ENCODE data around the gene GALM. TPM values are rescaled to one million over a fixed set of nuclear protein-coding genes. Genes with fewer than 3 reads are reported as not detected.

GALM gene
- total and polyA plus RNA-seq, 2 of the 13 experiments (the other 11 are each of a cell fraction or from before 2014, with no cell fraction given) = 65.5 to 90.0 TPM

GRCh38 chr2:38731684-38732221 is 65.8 kb downstream of the GALM start (continued):
- TF ChIP-seq, protein P1, sequence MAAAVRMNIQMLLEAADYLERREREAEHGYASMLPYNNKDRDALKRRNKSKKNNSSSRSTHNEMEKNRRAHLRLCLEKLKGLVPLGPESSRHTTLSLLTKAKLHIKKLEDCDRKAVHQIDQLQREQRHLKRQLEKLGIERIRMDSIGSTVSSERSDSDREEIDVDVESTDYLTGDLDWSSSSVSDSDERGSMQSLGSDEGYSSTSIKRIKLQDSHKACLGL (CRISPR knock-in tag; IDR thresholded peaks at IDR 0.05) = no peak
- no peak for TF ChIP-seq ZSCAN12 (CRISPR knock-in tag; IDR thresholded peaks at IDR 0.05)
- no peak for TF ChIP-seq HHEX (CRISPR knock-in tag; IDR thresholded peaks at IDR 0.05)
- no peak for TF ChIP-seq ZNF256 (CRISPR knock-in tag; conservative IDR thresholded peaks at IDR 0.05)
- TF ChIP-seq SMAD9 (CRISPR knock-in tag; IDR thresholded peaks at IDR 0.05) = no peak
- peak; percentile 66; the same call in 1 of the 2 replicates for TF ChIP-seq ZNF772 (CRISPR knock-in tag; IDR thresholded peaks at IDR 0.05)
- no peak for TF ChIP-seq RORA (CRISPR knock-in tag; IDR thresholded peaks at IDR 0.05)
- no peak for TF ChIP-seq ARID2 (CRISPR knock-in tag; IDR thresholded peaks at IDR 0.05; ENCODE audit: borderline replicate concordance)
- no peak for TF ChIP-seq RELA (CRISPR knock-in tag; IDR thresholded peaks at IDR 0.05)
- TF ChIP-seq THYN1 (CRISPR knock-in tag; IDR thresholded peaks at IDR 0.05; ENCODE audit: borderline replicate concordance, low read depth) = no peak
- TF ChIP-seq, protein P2, sequence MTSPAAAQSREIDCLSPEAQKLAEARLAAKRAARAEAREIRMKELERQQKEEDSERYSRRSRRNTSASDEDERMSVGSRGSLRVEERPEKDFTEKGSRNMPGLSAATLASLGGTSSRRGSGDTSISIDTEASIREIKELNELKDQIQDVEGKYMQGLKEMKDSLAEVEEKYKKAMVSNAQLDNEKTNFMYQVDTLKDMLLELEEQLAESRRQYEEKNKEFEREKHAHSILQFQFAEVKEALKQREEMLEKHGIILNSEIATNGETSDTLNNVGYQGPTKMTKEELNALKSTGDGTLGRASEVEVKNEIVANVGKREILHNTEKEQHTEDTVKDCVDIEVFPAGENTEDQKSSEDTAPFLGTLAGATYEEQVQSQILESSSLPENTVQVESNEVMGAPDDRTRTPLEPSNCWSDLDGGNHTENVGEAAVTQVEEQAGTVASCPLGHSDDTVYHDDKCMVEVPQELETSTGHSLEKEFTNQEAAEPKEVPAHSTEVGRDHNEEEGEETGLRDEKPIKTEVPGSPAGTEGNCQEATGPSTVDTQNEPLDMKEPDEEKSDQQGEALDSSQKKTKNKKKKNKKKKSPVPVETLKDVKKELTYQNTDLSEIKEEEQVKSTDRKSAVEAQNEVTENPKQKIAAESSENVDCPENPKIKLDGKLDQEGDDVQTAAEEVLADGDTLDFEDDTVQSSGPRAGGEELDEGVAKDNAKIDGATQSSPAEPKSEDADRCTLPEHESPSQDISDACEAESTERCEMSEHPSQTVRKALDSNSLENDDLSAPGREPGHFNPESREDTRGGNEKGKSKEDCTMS (CRISPR knock-in tag; conservative IDR thresholded peaks at IDR 0.05) = no peak
- TF ChIP-seq, protein P3, sequence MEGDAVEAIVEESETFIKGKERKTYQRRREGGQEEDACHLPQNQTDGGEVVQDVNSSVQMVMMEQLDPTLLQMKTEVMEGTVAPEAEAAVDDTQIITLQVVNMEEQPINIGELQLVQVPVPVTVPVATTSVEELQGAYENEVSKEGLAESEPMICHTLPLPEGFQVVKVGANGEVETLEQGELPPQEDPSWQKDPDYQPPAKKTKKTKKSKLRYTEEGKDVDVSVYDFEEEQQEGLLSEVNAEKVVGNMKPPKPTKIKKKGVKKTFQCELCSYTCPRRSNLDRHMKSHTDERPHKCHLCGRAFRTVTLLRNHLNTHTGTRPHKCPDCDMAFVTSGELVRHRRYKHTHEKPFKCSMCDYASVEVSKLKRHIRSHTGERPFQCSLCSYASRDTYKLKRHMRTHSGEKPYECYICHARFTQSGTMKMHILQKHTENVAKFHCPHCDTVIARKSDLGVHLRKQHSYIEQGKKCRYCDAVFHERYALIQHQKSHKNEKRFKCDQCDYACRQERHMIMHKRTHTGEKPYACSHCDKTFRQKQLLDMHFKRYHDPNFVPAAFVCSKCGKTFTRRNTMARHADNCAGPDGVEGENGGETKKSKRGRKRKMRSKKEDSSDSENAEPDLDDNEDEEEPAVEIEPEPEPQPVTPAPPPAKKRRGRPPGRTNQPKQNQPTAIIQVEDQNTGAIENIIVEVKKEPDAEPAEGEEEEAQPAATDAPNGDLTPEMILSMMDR (CRISPR knock-in tag; IDR thresholded peaks at IDR 0.05) = peak; percentile 24; the same call in 1 of the 2 replicates
- no peak for TF ChIP-seq CHD2 (IDR thresholded peaks at IDR 0.05; ENCODE audit: low read depth, low read length)
- TF ChIP-seq SAP130 (CRISPR knock-in tag; IDR thresholded peaks at IDR 0.05; ENCODE audit: low read depth) = peak; percentile 84
- no peak for TF ChIP-seq ZBTB46 (CRISPR knock-in tag; IDR thresholded peaks at IDR 0.05; ENCODE audit: borderline replicate concordance)
- TF ChIP-seq SALL2 (CRISPR knock-in tag; IDR thresholded peaks at IDR 0.05) = no peak
- TF ChIP-seq FIP1L1 (IDR thresholded peaks at IDR 0.05; ENCODE audit: borderline replicate concordance, insufficient read depth, low read depth, low read length) = no peak
- TF ChIP-seq, protein P4, sequence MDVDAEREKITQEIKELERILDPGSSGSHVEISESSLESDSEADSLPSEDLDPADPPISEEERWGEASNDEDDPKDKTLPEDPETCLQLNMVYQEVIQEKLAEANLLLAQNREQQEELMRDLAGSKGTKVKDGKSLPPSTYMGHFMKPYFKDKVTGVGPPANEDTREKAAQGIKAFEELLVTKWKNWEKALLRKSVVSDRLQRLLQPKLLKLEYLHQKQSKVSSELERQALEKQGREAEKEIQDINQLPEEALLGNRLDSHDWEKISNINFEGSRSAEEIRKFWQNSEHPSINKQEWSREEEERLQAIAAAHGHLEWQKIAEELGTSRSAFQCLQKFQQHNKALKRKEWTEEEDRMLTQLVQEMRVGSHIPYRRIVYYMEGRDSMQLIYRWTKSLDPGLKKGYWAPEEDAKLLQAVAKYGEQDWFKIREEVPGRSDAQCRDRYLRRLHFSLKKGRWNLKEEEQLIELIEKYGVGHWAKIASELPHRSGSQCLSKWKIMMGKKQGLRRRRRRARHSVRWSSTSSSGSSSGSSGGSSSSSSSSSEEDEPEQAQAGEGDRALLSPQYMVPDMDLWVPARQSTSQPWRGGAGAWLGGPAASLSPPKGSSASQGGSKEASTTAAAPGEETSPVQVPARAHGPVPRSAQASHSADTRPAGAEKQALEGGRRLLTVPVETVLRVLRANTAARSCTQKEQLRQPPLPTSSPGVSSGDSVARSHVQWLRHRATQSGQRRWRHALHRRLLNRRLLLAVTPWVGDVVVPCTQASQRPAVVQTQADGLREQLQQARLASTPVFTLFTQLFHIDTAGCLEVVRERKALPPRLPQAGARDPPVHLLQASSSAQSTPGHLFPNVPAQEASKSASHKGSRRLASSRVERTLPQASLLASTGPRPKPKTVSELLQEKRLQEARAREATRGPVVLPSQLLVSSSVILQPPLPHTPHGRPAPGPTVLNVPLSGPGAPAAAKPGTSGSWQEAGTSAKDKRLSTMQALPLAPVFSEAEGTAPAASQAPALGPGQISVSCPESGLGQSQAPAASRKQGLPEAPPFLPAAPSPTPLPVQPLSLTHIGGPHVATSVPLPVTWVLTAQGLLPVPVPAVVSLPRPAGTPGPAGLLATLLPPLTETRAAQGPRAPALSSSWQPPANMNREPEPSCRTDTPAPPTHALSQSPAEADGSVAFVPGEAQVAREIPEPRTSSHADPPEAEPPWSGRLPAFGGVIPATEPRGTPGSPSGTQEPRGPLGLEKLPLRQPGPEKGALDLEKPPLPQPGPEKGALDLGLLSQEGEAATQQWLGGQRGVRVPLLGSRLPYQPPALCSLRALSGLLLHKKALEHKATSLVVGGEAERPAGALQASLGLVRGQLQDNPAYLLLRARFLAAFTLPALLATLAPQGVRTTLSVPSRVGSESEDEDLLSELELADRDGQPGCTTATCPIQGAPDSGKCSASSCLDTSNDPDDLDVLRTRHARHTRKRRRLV (CRISPR knock-in tag; IDR thresholded peaks at IDR 0.05) = no peak
- TF ChIP-seq PHF8 (CRISPR knock-in tag; IDR thresholded peaks at IDR 0.05) = no peak

Measured in HepG2 (cell line).